HL-60 (cell line): ENCODE measurements around the gene ACKR4.

Experiments used
- DNase-seq, 2 experiments: peaks; one replicate each; pipeline ENCODE4 v3.0.0-alpha.2; 2010 to 2020; ENCODE audit warnings: low read depth in 1 of 2, low spot score in 1 of 2
- H3K27ac ChIP-seq: fragments of 250-450 bp; sonication (Bioruptor Pico); replicated peaks from 2 replicates; pipeline ENCODE4 v1.5.1; 2020; ENCODE audit warnings: mild to moderate bottlenecking, moderate library complexity
- H3K27me3 ChIP-seq: fragments of 250-450 bp; sonication (Bioruptor Pico); 2 replicates; pipeline ENCODE4 v1.5.1; 2021; ENCODE audit warnings: mild to moderate bottlenecking, moderate library complexity; ENCODE audit not compliant: insufficient read depth, poor library complexity, severe bottlenecking
- H3K4me3 ChIP-seq: replicated peaks from 2 replicates; pipeline ENCODE4 v1.5.1; 2011; ENCODE audit warnings: mild to moderate bottlenecking, control low read depth, low read length; ENCODE audit not compliant: insufficient read depth
- CTCF ChIP-seq: IDR thresholded peaks from one replicate; pipeline ENCODE4 v1.5.1; 2011; ENCODE audit warnings: low read length, control low read depth, inconsistent platforms; ENCODE audit not compliant: insufficient read depth
- GABPA ChIP-seq: IDR thresholded peaks from 2 replicates; pipeline ENCODE4 v1.6.1; 2012; ENCODE audit warnings: low read depth
- POLR2AphosphoS5 ChIP-seq: IDR thresholded peaks from 2 replicates; pipeline ENCODE4 v1.6.1; 2012; ENCODE audit warnings: low read depth
- REST ChIP-seq: IDR thresholded peaks from 2 replicates; pipeline ENCODE4 v1.6.1; 2012; ENCODE audit warnings: low read depth; ENCODE audit not compliant: insufficient replicate concordance
- SPI1 ChIP-seq: IDR thresholded peaks from 2 replicates; pipeline ENCODE4 v1.6.1; 2012; ENCODE audit warnings: low read depth, mild to moderate bottlenecking, borderline replicate concordance

ACKR4 gene

GRCh38 chr3:132629928-132630327 lies 32.9 kb downstream of the ACKR4 start:
- Histone ChIP-seq H3K27me3 (no peaks in the 10 kb centered on the region), H3K27ac (no peak overlapping the region), H3K4me3 (no peak overlapping the region)
- no peak for DNase-seq
- TF ChIP-seq POLR2AphosphoS5 = no peak
- TF ChIP-seq SPI1 = no peak
- no peak for TF ChIP-seq REST
- TF ChIP-seq GABPA = no peak
- TF ChIP-seq CTCF = no peak

- no peaks in the 10 kb centered on the region for H3K27me3 ChIP-seq
- H3K27ac ChIP-seq = no peak overlapping the region
- H3K4me3 ChIP-seq = no peak overlapping the region
- no peak for DNase-seq
- TF ChIP-seq GABPA = no peak
- TF ChIP-seq CTCF = no peak
- TF ChIP-seq POLR2AphosphoS5 = no peak
- no peak for TF ChIP-seq REST
- no peak for TF ChIP-seq SPI1
Measured at GRCh38 chr3:132630612-132631011, 33.5 kb downstream of the ACKR4 start.

GRCh38 chr3:132635052-132635451 lies 38.0 kb downstream of the ACKR4 start:
- Histone ChIP-seq H3K4me3 (no peak overlapping the region), H3K27ac (no peak overlapping the region), H3K27me3 (no peaks in the 10 kb centered on the region)
- no peak for TF ChIP-seq POLR2AphosphoS5
- TF ChIP-seq CTCF = no peak
- no peak for TF ChIP-seq SPI1
- TF ChIP-seq GABPA = no peak
- TF ChIP-seq REST = no peak
- DNase-seq = no peak
